Brain microvascular endothelial cell (primary cell): Measurements from ENCODE around the gene SCN11A.
A peak's percentile ranks its signal among the peaks of the same experiment; 100 is the strongest.

Source experiments
- DNase-seq: peaks from one replicate; pipeline ENCODE4 v3.0.0-alpha.2; 2020
- H3K27ac ChIP-seq: fragments of 250-450 bp; sonication (Bioruptor Pico); 2 replicates; pipeline ENCODE4 v1.5.1; 2020; ENCODE audit warnings: mild to moderate bottlenecking, moderate library complexity
- H3K27me3 ChIP-seq: fragments of 250-450 bp; sonication (Bioruptor Pico); replicated peaks from 2 replicates; pipeline ENCODE4 v1.5.1; 2020; ENCODE audit warnings: mild to moderate bottlenecking
- H3K36me3 ChIP-seq: fragments of 250-450 bp; sonication (Bioruptor Pico); replicated peaks from 2 replicates; pipeline ENCODE4 v1.5.1; 2020; ENCODE audit warnings: mild to moderate bottlenecking
- H3K4me3 ChIP-seq: 2 replicates; pipeline ENCODE4 v1.5.1; 2011; ENCODE audit warnings: low read depth, mild to moderate bottlenecking, control low read depth, low read length, moderate library complexity
- CTCF ChIP-seq: IDR thresholded peaks from 2 replicates; pipeline ENCODE4 v1.5.1; 2011; ENCODE audit warnings: low read depth, mild to moderate bottlenecking, moderate library complexity, low read length, control low read depth, inconsistent platforms; ENCODE audit errors: missing control alignments
- in situ Hi-C: cut with HindIII; loops from 2 replicates; pipeline ENCODE4 v1.10.0; 2017; ENCODE audit warnings: low sequenced_read_pairs, low pct_ligation_motif_present

The SCN11A gene

GRCh38 chr3:39090922-39091321, 39.2 kb upstream of the SCN11A start:
- Histone ChIP-seq H3K27ac (no peak overlapping the region), H3K27me3 (no peaks in the 10 kb centered on the region), H3K4me3 (no peak overlapping the region), H3K36me3 (peaks cover 34% of the 10 kb centered on the region)
- no peak for TF ChIP-seq CTCF
- in situ Hi-C loops, result no loop called here
- DNase-seq, result no peak

- DNase-seq, result peak; percentile 18
- peaks cover 27% of the 10 kb centered on the region for H3K36me3 ChIP-seq
- H3K4me3 ChIP-seq, result no peak overlapping the region
- H3K27me3 ChIP-seq, result no peaks in the 10 kb centered on the region
- in situ Hi-C loops, result no loop called here
- no peak for TF ChIP-seq CTCF
- no peak overlapping the region for H3K27ac ChIP-seq
Observed at GRCh38 chr3:39088889-39089288, 37.1 kb upstream of the SCN11A start.

GRCh38 chr3:39088456-39088855, 36.7 kb upstream of the SCN11A start:
- Histone ChIP-seq H3K36me3 (peaks cover 25% of the 10 kb centered on the region), H3K4me3 (no peak overlapping the region)
- TF ChIP-seq CTCF, result no peak

GRCh38 chr3:39086144-39086543, 34.4 kb upstream of the SCN11A start:
- Histone ChIP-seq H3K36me3 (peaks cover 21% of the 10 kb centered on the region), H3K4me3 (no peak overlapping the region), H3K27ac (no peak overlapping the region), H3K27me3 (no peaks in the 10 kb centered on the region)
- DNase-seq, result no peak
- TF ChIP-seq CTCF, result no peak
- in situ Hi-C loops, result no loop called here

More at GRCh38 chr3:39088456-39088855, 36.7 kb upstream of the SCN11A start:
- Histone ChIP-seq H3K27me3 (no peaks in the 10 kb centered on the region), H3K27ac (no peak overlapping the region)
- DNase-seq, result no peak
- in situ Hi-C loops, result no loop called here

- in situ Hi-C loops, result no loop called here
- H3K27ac ChIP-seq, result no peak overlapping the region
- no peaks in the 10 kb centered on the region for H3K27me3 ChIP-seq
- peaks cover 16% of the 10 kb centered on the region for H3K36me3 ChIP-seq
- no peak for DNase-seq
- no peak overlapping the region for H3K4me3 ChIP-seq
- TF ChIP-seq CTCF, result no peak
Observed at GRCh38 chr3:39082666-39083313, 31.0 kb upstream of the SCN11A start.

GRCh38 chr3:39080026-39080425, 28.3 kb upstream of the SCN11A start:
- DNase-seq, result no peak
- Histone ChIP-seq H3K36me3 (peaks cover 7% of the 10 kb centered on the region), H3K27me3 (no peaks in the 10 kb centered on the region), H3K27ac (no peak overlapping the region), H3K4me3 (no peak overlapping the region)
- no peak for TF ChIP-seq CTCF
- in situ Hi-C loops, result no loop called here
